ENCODE results near the gene RNF223. TPM values are rescaled to one million over a fixed set of nuclear protein-coding genes. Genes with fewer than 3 reads are reported as not detected.

Gene RNF223
- total RNA-seq, 1 donor: not detected

DNA sequence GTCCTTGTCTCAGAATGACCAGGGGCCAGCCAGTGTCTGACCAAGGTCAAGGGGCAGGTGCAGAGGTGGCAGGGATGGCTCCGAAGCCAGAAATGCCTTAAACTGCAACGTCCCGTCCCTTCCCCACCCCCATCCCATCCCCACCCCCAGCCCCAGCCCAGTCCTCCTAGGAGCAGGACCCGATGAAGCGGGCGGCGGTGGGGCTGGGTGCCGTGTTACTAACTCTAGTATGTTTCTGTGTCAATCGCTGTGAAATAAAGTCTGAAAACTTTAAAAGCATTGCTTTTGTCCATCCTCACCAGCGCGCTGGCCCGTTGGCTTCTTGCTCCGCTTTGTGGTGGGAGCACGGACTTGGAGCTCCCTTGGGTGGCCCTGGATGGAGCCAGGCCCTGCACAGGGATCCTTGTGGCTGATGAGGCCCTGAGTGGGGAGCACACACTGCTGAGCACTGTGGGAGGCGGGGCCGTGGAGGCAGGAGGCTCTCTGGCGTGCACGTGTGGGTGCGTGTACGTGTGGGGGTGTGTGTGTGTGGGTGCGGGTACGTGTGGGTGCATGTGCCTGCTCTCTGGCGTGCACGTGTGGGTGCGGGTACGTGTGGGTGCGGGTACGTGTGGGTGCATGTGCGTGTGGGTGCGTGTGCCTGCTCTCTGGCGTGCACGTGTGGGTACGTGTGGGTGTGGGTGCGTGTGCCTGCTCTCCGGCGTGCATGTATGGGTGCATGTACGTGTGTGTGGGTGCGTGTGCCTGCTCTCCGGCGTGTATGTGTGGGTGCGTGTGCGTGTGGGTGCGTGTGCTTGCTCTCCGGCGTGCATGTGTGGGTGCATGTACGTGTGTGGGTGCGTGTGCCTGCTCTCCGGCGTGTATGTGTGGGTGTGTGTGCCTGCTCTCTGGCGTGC, 18.0 kb downstream of the RNF223 start:
- no peak for TF ChIP-seq CTCF (IDR thresholded peaks at IDR 0.05; ENCODE audit: insufficient read depth, low read depth, low read length)
- no peak overlapping the region for H3K4me3 ChIP-seq (ENCODE audit: low read depth, low read length)
- DNase-seq (ENCODE audit: low read depth): no peak

- no peak overlapping the region for H3K4me3 ChIP-seq (ENCODE audit: low read depth, low read length)
- TF ChIP-seq CTCF (IDR thresholded peaks at IDR 0.05; ENCODE audit: insufficient read depth, low read depth, low read length): no peak
- DNase-seq (ENCODE audit: low read depth): no peak
Observed at GRCh38 chr1:1054971-1055370, 19.1 kb downstream of the RNF223 start.

- no peak for TF ChIP-seq CTCF (IDR thresholded peaks at IDR 0.05; ENCODE audit: insufficient read depth, low read depth, low read length)
- DNase-seq (ENCODE audit: low read depth): no peak
- H3K4me3 ChIP-seq (ENCODE audit: low read depth, low read length): no peak overlapping the region
Observed at GRCh38 chr1:1054099-1054700, 19.9 kb downstream of the RNF223 start.

DNA sequence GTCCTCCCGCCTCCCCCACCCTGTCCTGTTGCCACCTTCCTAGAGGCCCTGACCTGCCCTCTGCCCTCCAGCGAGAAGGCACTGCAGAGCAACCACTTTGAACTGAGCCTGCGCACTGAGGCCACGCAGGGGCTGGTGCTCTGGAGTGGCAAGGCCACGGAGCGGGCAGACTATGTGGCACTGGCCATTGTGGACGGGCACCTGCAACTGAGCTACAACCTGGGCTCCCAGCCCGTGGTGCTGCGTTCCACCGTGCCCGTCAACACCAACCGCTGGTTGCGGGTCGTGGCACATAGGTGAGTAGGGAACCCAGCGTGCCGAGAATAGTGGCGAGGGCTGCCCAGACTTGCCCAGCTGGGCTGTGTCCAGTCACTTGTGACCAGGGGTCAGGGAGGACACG, 20.4 kb downstream of the RNF223 start:
- DNase-seq (ENCODE audit: low read depth): no peak
- TF ChIP-seq CTCF (IDR thresholded peaks at IDR 0.05; ENCODE audit: insufficient read depth, low read depth, low read length): no peak
- no peak overlapping the region for H3K4me3 ChIP-seq (ENCODE audit: low read depth, low read length)

- H3K4me3 ChIP-seq (ENCODE audit: low read depth, low read length): no peak overlapping the region
- no peak for TF ChIP-seq CTCF (IDR thresholded peaks at IDR 0.05; ENCODE audit: insufficient read depth, low read depth, low read length)
- DNase-seq (ENCODE audit: low read depth): no peak
Observed at GRCh38 chr1:1053022-1053421, 21.1 kb downstream of the RNF223 start.

GRCh38 chr1:1052003-1052840, 21.9 kb downstream of the RNF223 start:
- no peak overlapping the region for H3K4me3 ChIP-seq (ENCODE audit: low read depth, low read length)
- no peak for TF ChIP-seq CTCF (IDR thresholded peaks at IDR 0.05; ENCODE audit: insufficient read depth, low read depth, low read length)
- no peak for DNase-seq (ENCODE audit: low read depth)
